Bronchial smooth muscle cell (primary cell): Measurements from ENCODE around the gene MTM1. TPM values are rescaled to one million over a fixed set of nuclear protein-coding genes. Genes with fewer than 3 reads are reported as not detected.

Source experiments
- total RNA-seq: library from RNA; depleted of rRNA; stranded (reverse); fragments of >200 nt; gene quantifications from 2 replicates; pipeline ENCODE4 v1.2.1, GENCODE V29; 2014

MTM1 gene
- total RNA-seq = 5.8 and 9.3 TPM in 2 replicates

DNA sequence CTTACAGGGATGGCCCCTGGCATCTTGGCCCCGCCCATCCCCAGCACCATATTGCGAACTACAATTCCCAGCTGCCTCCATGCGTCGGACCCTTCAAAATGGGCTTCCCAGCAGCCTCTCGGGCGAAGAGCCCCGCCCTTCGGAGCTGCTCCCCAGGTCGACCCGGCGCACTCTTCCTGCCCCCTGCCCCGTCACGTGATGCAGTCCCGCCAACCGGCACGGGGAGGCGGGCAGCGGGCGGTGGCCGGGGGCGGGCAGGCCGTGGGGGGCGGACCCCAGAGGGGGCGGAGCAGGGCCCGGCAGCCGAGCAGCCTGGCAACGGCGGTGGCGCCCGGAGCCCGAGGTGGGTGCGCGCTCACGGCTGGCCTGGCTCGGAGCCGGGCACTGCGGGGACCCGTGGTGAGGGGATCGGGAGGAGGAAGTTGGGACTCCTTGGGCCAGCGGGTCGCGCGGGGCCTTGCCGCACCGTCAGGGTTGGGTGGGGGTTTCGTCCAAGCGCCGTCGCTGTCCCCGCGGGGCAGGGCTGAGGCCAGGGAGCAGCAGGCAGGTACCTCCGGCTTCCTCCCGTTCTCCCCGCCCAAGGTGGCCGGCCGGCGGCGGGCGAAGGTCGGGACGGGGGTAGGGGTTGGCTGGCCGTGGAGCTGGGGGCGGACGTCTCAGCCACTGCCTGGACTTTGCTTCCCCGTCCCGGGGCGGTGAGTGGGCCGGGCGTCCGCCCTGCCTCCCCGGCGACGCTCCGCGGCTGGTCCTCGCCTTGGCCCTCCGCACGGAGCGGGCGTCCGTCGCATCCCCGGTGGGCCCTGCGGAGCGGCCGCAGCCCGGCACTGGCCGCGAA lies at the start of gene MTM1:
Gene MTM1, plus strand, starts transcription at position 302 of the 835 bp plus-strand sequence. CDS start 23,994 bp downstream, outside the sequence.

DNA sequence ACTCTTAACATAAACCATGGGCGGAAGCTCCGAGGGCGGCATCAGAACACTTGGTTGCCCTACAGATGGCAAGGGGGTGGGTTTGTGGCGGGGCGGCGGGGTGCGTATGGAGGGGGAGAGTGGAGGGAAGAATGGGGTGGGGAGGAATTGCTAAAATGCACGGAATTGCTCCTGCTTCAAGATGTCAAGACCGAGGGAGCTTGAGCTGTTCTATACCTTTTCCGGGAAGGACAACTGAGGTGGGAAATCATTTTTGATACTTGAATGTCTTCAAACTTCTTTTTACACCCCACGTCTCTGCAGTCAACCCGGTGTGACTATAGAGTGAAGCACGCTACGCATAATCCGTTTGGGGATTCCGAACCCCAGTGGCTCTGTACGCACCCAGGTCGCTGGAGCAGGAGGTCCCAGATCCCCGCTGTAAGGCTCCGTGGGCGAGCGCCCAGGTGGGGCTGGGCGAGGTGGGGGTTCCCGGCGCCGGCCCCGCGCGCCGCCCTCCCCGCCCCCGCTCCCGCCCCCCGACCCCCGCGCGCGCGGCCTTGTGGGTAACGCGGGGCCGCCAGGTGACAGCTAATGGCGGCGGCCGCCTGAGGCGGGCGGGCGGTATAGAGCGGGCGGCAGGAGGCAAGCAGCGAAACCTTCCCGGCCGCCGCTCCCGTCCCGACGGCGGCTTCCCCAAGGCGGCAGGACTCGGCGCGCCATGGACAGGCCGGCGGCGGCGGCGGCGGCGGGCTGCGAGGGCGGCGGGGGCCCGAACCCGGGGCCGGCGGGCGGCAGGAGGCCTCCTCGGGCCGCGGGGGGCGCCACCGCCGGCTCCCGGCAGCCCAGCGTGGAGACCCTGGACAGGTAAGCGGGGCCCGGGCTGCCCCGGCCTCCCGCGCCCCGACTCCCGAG lies 124.7 kb downstream of the MTM1 start, which contains the start of gene MTMR1:
Gene MTMR1, plus strand, starts transcription at position 566 of the 894 bp plus-strand sequence. Its CDS starts 135 bp downstream, at position 701.

Other genes with a start within 250 kb of the MTM1 start
- gene MAMLD1, start 205.3 kb upstream of the MTM1 start, total RNA-seq = 0.17 and 0.32 TPM in 2 replicates
- gene MTMR1, start 124.8 kb downstream of the MTM1 start, total RNA-seq = 13.6 and 15.0 TPM in 2 replicates